Liver (tissue), 9 donors: Measurements from ENCODE around the gene RTEL1. TPM values are rescaled to one million over a fixed set of nuclear protein-coding genes. Genes with fewer than 3 reads are reported as not detected.

Experiments used
- DNase-seq: peaks from one replicate; pipeline ENCODE4 v3.0.0-alpha.2; 2017; ENCODE audit warnings: low spot score
- H3K27ac ChIP-seq, 2 donors: one replicate each; pipeline ENCODE4 v1.7.0; 2013; ENCODE audit warnings: inconsistent platforms in 2 of 2, low read length in 2 of 2, control low read depth in 1 of 2, low read depth in 1 of 2, mild to moderate bottlenecking in 1 of 2
- H3K27me3 ChIP-seq, 4 donors: one replicate each; pipeline versions ENCODE4 v1.6.1 to v1.7.0; 2013; ENCODE audit warnings: low read length in 3 of 4, inconsistent platforms in 1 of 4, mild to moderate bottlenecking in 1 of 4, moderate library complexity in 1 of 4; ENCODE audit not compliant: control insufficient read depth in 4 of 4, insufficient read depth in 4 of 4
- H3K36me3 ChIP-seq, 4 donors: one replicate each; pipeline versions ENCODE4 v1.6.1 to v1.7.0; 2013; ENCODE audit warnings: low read length in 3 of 4, mild to moderate bottlenecking in 3 of 4, low read depth in 1 of 4, moderate library complexity in 1 of 4; ENCODE audit not compliant: control insufficient read depth in 4 of 4, insufficient read depth in 3 of 4
- H3K4me1 ChIP-seq, 4 donors: one replicate each; pipeline versions ENCODE4 v1.6.1 to v1.7.0; 2013; ENCODE audit warnings: low read length in 3 of 4, mild to moderate bottlenecking in 3 of 4, moderate library complexity in 1 of 4; ENCODE audit not compliant: control insufficient read depth in 4 of 4, insufficient read depth in 4 of 4
- H3K4me3 ChIP-seq, 3 donors: one replicate each; pipeline versions ENCODE4 v1.6.1 to v1.7.0; 2013; ENCODE audit warnings: low read length in 3 of 3, control low read depth in 1 of 3, low read depth in 1 of 3, mild to moderate bottlenecking in 1 of 3
- H3K9ac ChIP-seq, 2 donors: one replicate each; pipeline ENCODE4 v1.7.0; 2013; ENCODE audit warnings: low read length in 2 of 2, mild to moderate bottlenecking in 2 of 2, moderate library complexity in 2 of 2, control low read depth in 1 of 2, low read depth in 1 of 2
- H3K9me3 ChIP-seq, 4 donors: one replicate each; pipeline versions ENCODE4 v1.6.1 to v1.7.0; 2013; ENCODE audit warnings: low read length in 3 of 4; ENCODE audit not compliant: control insufficient read depth in 4 of 4
- ATF3 ChIP-seq: IDR thresholded peaks from 2 replicates; pipeline ENCODE4 v1.6.1; 2016; ENCODE audit warnings: antibody characterized with exemption
- CTCF ChIP-seq: fragments of 150-350 bp; IDR thresholded peaks from 2 replicates; pipeline ENCODE4 v1.5.1; 2017; ENCODE audit warnings: improper control_type of control experiment, low read depth, low read length; ENCODE audit not compliant: missing input control
- EGR1 ChIP-seq, 2 donors: IDR thresholded peaks; 2 replicates each; pipeline ENCODE4 v1.6.1; 2016 to 2018; ENCODE audit warnings: antibody characterized with exemption in 2 of 2, low read depth in 2 of 2
- FOXA1 ChIP-seq: IDR thresholded peaks from 2 replicates; pipeline ENCODE4 v1.6.1; 2016; ENCODE audit warnings: antibody characterized with exemption
- FOXA2 ChIP-seq: IDR thresholded peaks from 2 replicates; pipeline ENCODE4 v1.6.1; 2016; ENCODE audit warnings: antibody characterized with exemption
- HNF4A ChIP-seq, 2 donors: conservative IDR thresholded peaks; 2 replicates each; pipeline ENCODE4 v1.6.1; 2016; ENCODE audit warnings: antibody characterized with exemption in 2 of 2, mild to moderate bottlenecking in 2 of 2
- HNF4G ChIP-seq: IDR thresholded peaks from 2 replicates; pipeline ENCODE4 v1.6.1; 2016; ENCODE audit warnings: antibody characterized with exemption
- MAX ChIP-seq: IDR thresholded peaks from 2 replicates; pipeline ENCODE4 v1.6.1; 2016; ENCODE audit warnings: antibody characterized with exemption
- RAD21 ChIP-seq, 2 donors: IDR thresholded peaks; 2 replicates each; pipeline ENCODE4 v1.6.1; 2016; ENCODE audit warnings: antibody characterized with exemption in 2 of 2, mild to moderate bottlenecking in 2 of 2
- REST ChIP-seq: IDR thresholded peaks from 2 replicates; pipeline ENCODE4 v1.6.1; 2016; ENCODE audit warnings: antibody characterized with exemption, mild to moderate bottlenecking
- RXRA ChIP-seq, 2 donors: IDR thresholded peaks; 2 replicates each; pipeline ENCODE4 v1.6.1; 2017 to 2018; ENCODE audit warnings: antibody characterized with exemption in 2 of 2, mild to moderate bottlenecking in 1 of 2
- SP1 ChIP-seq: IDR thresholded peaks from 2 replicates; pipeline ENCODE4 v1.6.1; 2018; ENCODE audit warnings: antibody characterized with exemption, mild to moderate bottlenecking
- TAF1 ChIP-seq: conservative IDR thresholded peaks from 2 replicates; pipeline ENCODE4 v1.6.1; 2016; ENCODE audit warnings: antibody characterized with exemption, mild to moderate bottlenecking
- YY1 ChIP-seq: IDR thresholded peaks from 2 replicates; pipeline ENCODE4 v1.6.1; 2016; ENCODE audit warnings: antibody characterized with exemption, mild to moderate bottlenecking
- ZBTB33 ChIP-seq: IDR thresholded peaks from 2 replicates; pipeline ENCODE4 v1.6.1; 2016; ENCODE audit warnings: antibody characterized with exemption
- WGBS: extraction: QIAGEN DNeasy Blood & Tissue Kit; methylation state at CpG from one replicate; pipeline ENCODE4 v1.1.7; 2013; 5-methylcytosine and 5-hydroxymethylcytosine counted together
- polyA plus RNA-seq, 2 donors: library from polyadenylated mRNA; stranded (reverse) in 1 of 2; unstranded in 1 of 2; fragments of 200-250 nt in 1 of 2; fragments of >200 nt in 1 of 2; fragmentation: Nextera tagmentation in 1 of 2; extraction: Ambion mirVana in 1 of 2; gene quantifications; one replicate each; pipeline versions ENCODE4 v1.2.1 to v1.2.3, GENCODE V29; 2013 to 2015
- total RNA-seq, 2 donors: library from RNA; depleted of rRNA; stranded (reverse); fragments of >200 nt; gene quantifications; one replicate each; pipeline ENCODE4 v1.2.3, GENCODE V29; 2014
- donor health status: healthy.
- donor health status: healthy.
- donor health status: healthy.
- donor health status: healthy.
- donor health status: healthy.

The RTEL1 gene
- total and polyA plus RNA-seq, 4 donors: 3.7 to 16.9 (median 7.4) TPM

GRCh38 chr20:63744158-63744557 lies 86.0 kb downstream of the RTEL1 start:
- no peak overlapping the region for H3K27ac ChIP-seq
- H3K4me3 ChIP-seq: no peak overlapping the region
- no peaks in the 10 kb centered on the region for H3K9me3 ChIP-seq
- H3K27me3 ChIP-seq: no peaks in the 10 kb centered on the region
- no peak for DNase-seq
- TF ChIP-seq TAF1 (no peak), MAX (no peak), ZBTB33 (no peak)
- 53% methylated on average over 4 of the region's 4 CpGs for WGBS
- peaks cover 8 to 38% (median 33%) of the 10 kb centered on the region in 4 donors for H3K4me1 ChIP-seq
- no peaks in the 10 kb centered on the region for H3K36me3 ChIP-seq
- H3K9ac ChIP-seq: no peak overlapping the region

GRCh38 chr20:63744574-63745423 lies 86.7 kb downstream of the RTEL1 start:
- no peak for DNase-seq
- H3K4me1 ChIP-seq: peaks cover 8 to 38% (median 32%) of the 10 kb centered on the region in 4 donors
- WGBS: 56% methylated on average over 25 of the region's 25 CpGs
- TF ChIP-seq MAX: no peak
- no peak for TF ChIP-seq EGR1 (IDR thresholded peaks at IDR 0.05; ENCODE audit: low read depth in 2 of 2)
- peak in 1 of 2 donors; percentile 6 for TF ChIP-seq HNF4A (conservative IDR thresholded peaks at IDR 0.05)
- TF ChIP-seq RAD21 (IDR thresholded peaks at IDR 0.05): no peak
- H3K9ac ChIP-seq: no peak overlapping the region
- H3K27ac ChIP-seq: no peak overlapping the region
- H3K36me3 ChIP-seq: no peaks in the 10 kb centered on the region
- H3K9me3 ChIP-seq: no peaks in the 10 kb centered on the region
- H3K27me3 ChIP-seq: no peaks in the 10 kb centered on the region
- H3K4me3 ChIP-seq: no peak overlapping the region

- H3K27ac ChIP-seq: no peak overlapping the region
- no peak for DNase-seq
- peaks cover 8 to 37% (median 31%) of the 10 kb centered on the region in 4 donors for H3K4me1 ChIP-seq
- H3K27me3 ChIP-seq: no peaks in the 10 kb centered on the region
- TF ChIP-seq FOXA2 (no peak), TAF1 (no peak), ATF3 (no peak), RAD21 (IDR thresholded peaks at IDR 0.05) (no peak), ZBTB33 (no peak), YY1 (no peak), REST (no peak), RXRA (IDR thresholded peaks at IDR 0.05) (no peak), SP1 (no peak), HNF4G (no peak), CTCF (no peak), FOXA1 (no peak)
- no peaks in the 10 kb centered on the region for H3K9me3 ChIP-seq
- no peak overlapping the region for H3K4me3 ChIP-seq
- WGBS: 85% methylated on average over 15 of the region's 15 CpGs
- H3K36me3 ChIP-seq: no peaks in the 10 kb centered on the region
- no peak overlapping the region for H3K9ac ChIP-seq
Observed at GRCh38 chr20:63745424-63745805, 87.3 kb downstream of the RTEL1 start.
